Measurements from ENCODE around the gene ZNF512B. TPM values are rescaled to one million over a fixed set of nuclear protein-coding genes. Genes with fewer than 3 reads are reported as not detected.

The ZNF512B gene
- total and polyA plus RNA-seq, 2 experiments from 2014 or later: 1.5 to 16.4 TPM

DNA sequence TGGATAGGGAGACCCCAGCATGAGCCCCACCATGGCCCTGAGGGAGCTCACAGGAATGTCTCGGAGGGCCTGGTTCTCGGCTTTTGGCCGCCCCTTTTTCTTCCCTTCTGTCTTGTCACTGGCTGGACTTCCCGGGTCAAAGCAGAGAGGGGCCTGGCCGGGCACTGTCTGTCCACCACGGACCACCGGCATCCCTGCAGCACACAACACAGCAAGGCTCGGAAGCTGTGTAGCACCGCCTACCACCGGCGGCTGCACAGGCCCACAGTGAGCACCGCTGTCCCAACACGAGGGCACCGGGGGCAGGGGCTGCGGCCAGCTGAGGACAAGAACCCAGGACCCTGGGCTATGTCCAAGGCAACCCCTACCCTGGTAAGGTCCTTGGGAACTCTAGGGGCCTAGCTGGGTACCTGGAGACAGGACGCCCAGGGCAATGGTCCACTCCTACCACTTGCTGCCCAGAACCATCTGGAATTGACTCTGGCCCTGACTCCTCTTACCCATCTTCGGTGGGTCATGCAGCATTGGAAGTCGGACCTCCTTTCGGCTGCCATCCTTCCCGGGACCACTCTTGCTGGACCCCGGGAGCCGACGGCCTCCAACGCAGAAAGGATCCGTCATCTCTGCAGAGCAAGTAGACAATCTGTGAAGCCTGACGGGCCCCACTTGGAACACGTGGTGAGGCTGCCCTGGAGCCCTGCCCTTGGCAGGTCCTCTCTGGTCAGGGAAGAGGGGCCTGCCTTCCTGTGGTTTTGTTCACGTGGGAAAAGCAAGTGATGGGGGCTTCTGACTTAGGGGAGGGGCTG is 2.2 kb downstream of the ZNF512B start:
- H3K4me1 ChIP-seq (ENCODE audit: insufficient read depth): peaks cover 5% of the 10 kb centered on the region
- H3K27ac ChIP-seq: no peak overlapping the region
- H3K36me3 ChIP-seq (ENCODE audit: low read depth): no peaks in the 10 kb centered on the region
- H3K79me2 ChIP-seq (ENCODE audit: insufficient read depth): peaks cover 14% of the 10 kb centered on the region
- H4K20me1 ChIP-seq (ENCODE audit: insufficient read depth): no peaks in the 10 kb centered on the region
- in situ Hi-C loops (cut with MboI): no loop called here
- TF ChIP-seq EZH2 (IDR thresholded peaks at IDR 0.05; ENCODE audit: insufficient read depth, poor library complexity, severe bottlenecking) (no peak), EZH2phosphoT487 (IDR thresholded peaks at IDR 0.05; ENCODE audit: insufficient read depth, low read depth) (no peak)
- no peak overlapping the region for H3K9ac ChIP-seq
- no peak overlapping the region for H2AFZ ChIP-seq
- no peaks in the 10 kb centered on the region for H3K9me3 ChIP-seq (ENCODE audit: low read depth)
- no peak overlapping the region for H3K4me2 ChIP-seq (ENCODE audit: unreplicated experiment)
- H3K27me3 ChIP-seq (replicated peaks; ENCODE audit: insufficient read depth): no peaks in the 10 kb centered on the region
- WGBS, 2 experiments (ENCODE audit: low coverage in 1 of 2, low lambda C conversion rate in 2 of 2, missing lambda C conversion rate in 2 of 2): 84% methylated on average over 28 of the region's 28 CpGs
- H3K4me3 ChIP-seq: no peak overlapping the region
- no peak for DNase-seq
- H3K9me2 ChIP-seq (ENCODE audit: insufficient read depth): no peaks in the 10 kb centered on the region
- no peaks in the 10 kb centered on the region for H3F3A ChIP-seq (ENCODE audit: insufficient read depth)

DNA sequence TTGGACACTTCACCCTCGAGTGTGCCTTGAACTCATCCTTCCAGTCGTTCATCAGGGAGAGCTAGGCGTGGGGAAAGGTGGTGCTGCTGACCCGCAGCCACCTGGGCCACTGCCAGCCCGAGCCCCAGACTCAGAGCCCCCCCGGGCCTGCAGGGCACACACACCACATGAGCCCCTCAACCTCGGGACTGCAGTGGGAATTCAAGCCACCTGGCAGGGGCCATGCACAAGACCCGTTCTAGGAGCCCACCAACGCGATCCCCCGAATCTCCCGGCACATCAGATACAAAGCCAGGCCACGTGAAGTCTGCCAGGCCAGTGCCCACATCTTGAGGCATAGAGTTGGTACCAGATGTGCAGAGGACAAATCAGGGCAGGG is 2.8 kb downstream of the ZNF512B start:
- H2AFZ ChIP-seq: no peak overlapping the region
- H3K4me2 ChIP-seq (ENCODE audit: unreplicated experiment): no peak overlapping the region
- H3K27ac ChIP-seq: no peak overlapping the region
- H3K27me3 ChIP-seq (replicated peaks; ENCODE audit: insufficient read depth): no peaks in the 10 kb centered on the region
- no peak overlapping the region for H3K4me3 ChIP-seq
- no peaks in the 10 kb centered on the region for H4K20me1 ChIP-seq (ENCODE audit: insufficient read depth)
- WGBS, 2 experiments (ENCODE audit: low coverage in 1 of 2, low lambda C conversion rate in 2 of 2, missing lambda C conversion rate in 2 of 2): 77 to 83% methylated on average over 11 to 13 of the region's 13 CpGs
- TF ChIP-seq EZH2phosphoT487 (IDR thresholded peaks at IDR 0.05; ENCODE audit: insufficient read depth, low read depth) (no peak), EZH2 (IDR thresholded peaks at IDR 0.05; ENCODE audit: insufficient read depth, poor library complexity, severe bottlenecking) (no peak)
- no peak overlapping the region for H3K9ac ChIP-seq
- no peaks in the 10 kb centered on the region for H3K9me2 ChIP-seq (ENCODE audit: insufficient read depth)
- no peaks in the 10 kb centered on the region for H3K36me3 ChIP-seq (ENCODE audit: low read depth)
- in situ Hi-C loops (cut with MboI): no loop called here
- H3K4me1 ChIP-seq (ENCODE audit: insufficient read depth): peaks cover 5% of the 10 kb centered on the region
- H3F3A ChIP-seq (ENCODE audit: insufficient read depth): no peaks in the 10 kb centered on the region
- H3K79me2 ChIP-seq (ENCODE audit: insufficient read depth): peaks cover 14% of the 10 kb centered on the region
- DNase-seq: no peak
- H3K9me3 ChIP-seq (ENCODE audit: low read depth): no peaks in the 10 kb centered on the region

DNA sequence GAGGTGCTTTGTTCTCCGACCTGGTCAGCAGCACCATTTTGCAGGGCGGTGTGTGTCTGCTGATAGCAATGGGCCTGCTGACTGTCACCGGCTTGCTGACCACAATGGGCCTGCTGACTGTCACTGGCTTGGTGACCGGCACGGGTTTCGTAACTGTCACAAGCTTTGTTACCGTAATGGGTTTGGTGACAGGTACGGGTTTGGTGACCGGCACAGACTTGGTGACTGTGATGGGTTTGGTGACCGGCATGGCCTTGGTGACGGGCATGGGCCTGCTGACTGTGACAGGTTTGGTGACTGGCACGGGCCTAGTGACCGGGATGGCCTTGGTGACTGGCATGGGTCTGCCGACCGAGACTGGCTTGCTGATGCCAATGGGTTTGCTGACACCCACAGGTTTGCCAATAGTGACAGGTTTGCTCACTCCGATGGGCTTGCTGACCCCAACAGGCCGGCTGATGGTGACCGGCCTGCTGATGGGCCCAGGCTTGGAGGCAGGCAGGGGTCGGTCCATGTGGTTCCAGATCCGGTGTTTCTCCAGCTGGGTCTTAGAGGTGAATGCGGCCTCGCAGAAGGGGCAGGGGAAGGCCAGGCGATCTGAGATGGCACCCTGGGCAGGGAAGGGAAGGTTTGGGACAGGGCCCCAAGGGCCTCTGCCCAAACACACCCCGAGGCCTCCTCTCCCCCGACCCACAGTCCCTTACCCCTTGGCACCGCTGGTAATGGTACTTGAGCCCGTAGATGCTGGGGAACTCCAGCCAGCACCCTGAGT is 3.4 kb downstream of the ZNF512B start:
- H2AFZ ChIP-seq: no peak overlapping the region
- TF ChIP-seq EZH2 (IDR thresholded peaks at IDR 0.05; ENCODE audit: insufficient read depth, poor library complexity, severe bottlenecking) (no peak), EZH2phosphoT487 (IDR thresholded peaks at IDR 0.05; ENCODE audit: insufficient read depth, low read depth) (no peak)
- H3K79me2 ChIP-seq (ENCODE audit: insufficient read depth): peaks cover 14% of the 10 kb centered on the region
- H3K36me3 ChIP-seq (ENCODE audit: low read depth): no peaks in the 10 kb centered on the region
- in situ Hi-C loops (cut with MboI): no loop called here
- H3K4me1 ChIP-seq (ENCODE audit: insufficient read depth): peaks cover 5% of the 10 kb centered on the region
- no peak for DNase-seq
- H3K9me3 ChIP-seq (ENCODE audit: low read depth): no peaks in the 10 kb centered on the region
- H3K27me3 ChIP-seq (replicated peaks; ENCODE audit: insufficient read depth): no peaks in the 10 kb centered on the region
- H3K9me2 ChIP-seq (ENCODE audit: insufficient read depth): no peaks in the 10 kb centered on the region
- no peaks in the 10 kb centered on the region for H4K20me1 ChIP-seq (ENCODE audit: insufficient read depth)
- no peak overlapping the region for H3K9ac ChIP-seq
- 87 to 95% methylated on average over 22 to 27 of the region's 27 CpGs for WGBS, 2 experiments (ENCODE audit: low coverage in 1 of 2, low lambda C conversion rate in 2 of 2, missing lambda C conversion rate in 2 of 2)
- H3K27ac ChIP-seq: no peak overlapping the region
- H3K4me3 ChIP-seq: no peak overlapping the region
- H3F3A ChIP-seq (ENCODE audit: insufficient read depth): no peaks in the 10 kb centered on the region
- no peak overlapping the region for H3K4me2 ChIP-seq (ENCODE audit: unreplicated experiment)

DNA sequence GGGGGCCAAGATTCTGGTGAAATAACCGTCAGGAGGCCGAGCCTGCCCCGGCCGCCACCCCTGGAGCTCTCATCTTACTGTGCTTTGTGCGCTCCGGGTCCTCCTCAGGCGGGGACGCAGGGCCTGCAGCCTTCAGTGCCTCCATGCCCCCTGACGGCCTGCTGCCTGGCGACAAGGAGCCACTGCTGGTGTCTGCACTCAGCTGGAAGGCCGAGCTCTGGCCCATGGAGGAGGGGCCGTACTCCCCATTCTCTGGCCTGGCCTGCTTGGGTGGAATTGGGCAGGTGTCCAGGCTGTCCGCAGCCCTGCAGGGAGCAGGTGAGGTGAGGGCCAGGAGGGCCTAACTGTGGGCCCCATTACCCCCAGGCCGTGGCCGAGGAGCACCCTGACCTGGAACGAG is 5.3 kb downstream of the ZNF512B start:
- no peaks in the 10 kb centered on the region for H3K36me3 ChIP-seq (ENCODE audit: low read depth)
- H3K79me2 ChIP-seq (ENCODE audit: insufficient read depth): peaks cover 14% of the 10 kb centered on the region
- H3K4me3 ChIP-seq: no peak overlapping the region
- no peak overlapping the region for H3K4me2 ChIP-seq (ENCODE audit: unreplicated experiment)
- no peaks in the 10 kb centered on the region for H3K9me3 ChIP-seq (ENCODE audit: low read depth)
- no peak for DNase-seq
- H3F3A ChIP-seq (ENCODE audit: insufficient read depth): no peaks in the 10 kb centered on the region
- H3K4me1 ChIP-seq (ENCODE audit: insufficient read depth): peaks cover 5% of the 10 kb centered on the region
- no peak overlapping the region for H3K9ac ChIP-seq
- H4K20me1 ChIP-seq (ENCODE audit: insufficient read depth): no peaks in the 10 kb centered on the region
- in situ Hi-C loops (cut with MboI): no loop called here
- no peak overlapping the region for H3K27ac ChIP-seq
- no peak for TF ChIP-seq EZH2 (IDR thresholded peaks at IDR 0.05; ENCODE audit: insufficient read depth, poor library complexity, severe bottlenecking)
- TF ChIP-seq EZH2phosphoT487 (IDR thresholded peaks at IDR 0.05; ENCODE audit: insufficient read depth, low read depth): no peak
- WGBS, 2 experiments (ENCODE audit: low coverage in 1 of 2, low lambda C conversion rate in 2 of 2, missing lambda C conversion rate in 2 of 2): 93 to 94% methylated on average over 15 to 16 of the region's 16 CpGs
- H3K27me3 ChIP-seq (replicated peaks; ENCODE audit: insufficient read depth): no peaks in the 10 kb centered on the region
- no peaks in the 10 kb centered on the region for H3K9me2 ChIP-seq (ENCODE audit: insufficient read depth)
- no peak overlapping the region for H2AFZ ChIP-seq
